Dedifferentiated amniotic fluid mesenchymal stem cell (primary cell): ENCODE measurements around the gene NDUFB11.

ENCODE experiments used
- DNase-seq: peaks from one replicate; pipeline ENCODE4 v3.0.0-alpha.2; 2016; ENCODE audit errors: extremely low spot score

Gene NDUFB11

DNA sequence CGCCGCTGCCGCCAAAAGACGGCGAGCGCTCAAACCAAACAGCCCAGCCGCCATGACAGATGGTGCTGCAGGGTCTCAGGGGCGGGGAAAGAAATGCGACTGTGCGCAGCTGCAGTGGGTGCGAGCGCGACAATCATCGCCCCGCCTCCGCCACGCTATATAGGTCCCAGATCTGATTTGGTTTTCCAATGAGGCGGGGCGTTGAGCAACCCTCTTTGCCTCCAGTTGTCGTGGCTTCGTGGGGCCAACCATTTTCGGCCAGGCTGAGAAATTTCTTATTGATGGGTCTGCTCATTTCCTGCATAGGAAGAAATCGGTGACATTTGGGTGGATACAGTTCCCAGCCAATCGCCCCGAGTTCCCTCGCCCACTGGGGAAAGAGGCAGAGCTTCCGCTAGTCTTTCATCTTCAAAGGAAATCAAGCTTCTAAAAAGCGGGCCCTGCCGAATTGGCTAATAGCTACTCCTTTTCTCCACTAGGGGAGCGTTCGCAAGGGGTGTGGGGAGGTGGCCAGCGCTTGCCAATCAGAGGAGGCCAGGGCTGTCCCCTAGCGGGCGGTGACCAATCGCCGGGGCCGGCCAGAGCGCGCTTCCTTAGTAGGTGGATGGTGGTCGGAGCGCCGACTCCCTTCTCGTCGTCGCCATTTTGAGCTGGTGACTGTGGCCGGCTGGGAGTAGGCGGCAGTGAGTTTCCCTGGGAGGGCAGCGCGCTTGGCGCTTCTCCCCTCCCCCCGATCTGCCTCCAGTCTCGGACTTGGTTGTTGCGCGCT lies at the start of gene NDUFB11, which contains the start of gene RBM10:
NDUFB11 (minus strand) TSS at position 77 of the 769 bp plus-strand sequence; CDS start at position 54, 23 bp downstream.
RBM10 (plus strand) TSS at position 596 of the 769 bp plus-strand sequence. CDS start 2,261 bp downstream, outside the sequence.
- peak; percentile 92 for DNase-seq

DNA sequence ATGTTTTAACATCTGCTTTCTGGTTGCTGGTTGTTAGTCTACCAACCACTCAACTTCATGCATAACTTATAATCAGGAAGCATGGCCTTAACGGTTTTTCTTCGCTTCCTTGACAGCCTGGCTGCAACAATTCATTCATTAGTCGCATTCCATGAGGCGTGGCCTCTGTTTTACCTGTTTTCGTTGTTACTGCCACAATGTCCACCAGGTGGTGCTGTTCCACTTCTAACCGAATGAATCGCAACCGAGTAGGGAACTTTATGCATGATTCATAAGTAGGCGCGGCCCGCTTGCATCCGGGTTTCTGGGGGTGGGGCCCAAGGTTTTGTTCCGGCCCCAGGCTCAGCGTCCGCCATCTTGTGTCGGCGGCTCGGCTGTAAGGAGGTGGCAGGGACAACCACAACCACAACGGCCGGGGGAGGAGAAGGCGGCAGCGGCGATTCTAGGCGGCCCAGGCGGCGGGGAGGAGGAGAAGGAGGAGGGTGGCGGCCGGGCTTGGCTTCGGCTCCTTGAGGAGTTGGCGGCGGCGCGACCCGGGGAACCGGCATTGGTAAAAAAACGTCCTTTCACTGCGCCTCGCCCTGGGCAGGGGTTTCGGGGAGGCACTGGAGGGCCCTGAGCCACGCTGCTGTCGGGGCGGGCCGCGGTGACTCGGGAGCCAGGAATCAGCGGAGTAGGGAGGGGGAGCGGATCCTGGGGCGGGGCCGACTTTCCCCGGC lies 49.1 kb upstream of the NDUFB11 start, which contains the start of gene UBA1:
UBA1 (plus strand) TSS at position 355 of the 719 bp plus-strand sequence. CDS start 4,974 bp downstream, outside the sequence.
- peak; percentile 97 for DNase-seq

DNA sequence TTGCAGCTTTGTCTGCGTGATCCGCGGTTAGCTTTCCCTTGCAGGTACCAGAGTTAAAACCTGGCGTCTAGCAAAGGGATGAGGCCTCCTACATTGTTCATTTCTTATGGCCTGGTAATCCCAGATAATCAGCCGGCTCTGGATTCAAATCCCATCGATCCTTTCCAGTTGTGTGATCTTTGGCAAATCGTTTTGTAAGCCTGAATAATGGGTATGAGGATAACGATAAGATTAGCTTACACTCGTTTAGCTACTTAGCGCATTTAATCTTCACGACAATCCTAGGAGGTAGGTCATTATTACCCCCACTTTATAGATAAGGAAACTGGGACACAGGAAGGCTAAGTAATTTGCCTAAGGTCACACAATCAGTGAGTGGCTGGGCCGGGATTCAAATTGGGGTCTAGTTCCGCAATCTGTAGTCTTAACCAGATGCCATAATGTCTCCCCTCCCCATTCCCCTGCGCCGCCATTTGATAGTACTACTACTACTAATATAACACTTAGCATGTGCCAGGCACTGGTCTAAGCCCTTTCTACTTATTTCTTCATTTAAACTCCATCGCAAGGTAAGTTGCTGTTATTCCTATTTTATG lies 47.4 kb upstream of the NDUFB11 start:
- DNase-seq, result no peak

DNA sequence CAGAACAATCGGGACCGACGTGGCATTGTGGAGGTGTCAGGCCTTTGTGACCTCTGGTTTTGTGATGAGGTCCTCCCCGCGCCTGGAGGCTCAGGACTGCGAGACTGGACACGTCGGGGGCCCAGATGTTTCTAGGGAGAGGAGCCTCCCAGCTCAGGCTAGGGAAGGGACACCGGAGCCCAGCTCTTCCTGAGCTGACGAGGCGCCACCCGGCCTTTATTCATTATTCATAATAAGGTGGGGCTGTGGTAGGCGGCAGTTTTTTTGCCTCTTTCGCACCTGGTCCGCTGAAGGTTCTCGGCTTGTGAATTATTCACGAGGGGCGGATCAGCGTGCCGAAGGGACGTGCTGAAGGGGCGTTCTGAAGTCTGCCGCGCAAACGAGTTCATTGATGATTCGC lies 46.8 kb upstream of the NDUFB11 start:
- no peak for DNase-seq

DNA sequence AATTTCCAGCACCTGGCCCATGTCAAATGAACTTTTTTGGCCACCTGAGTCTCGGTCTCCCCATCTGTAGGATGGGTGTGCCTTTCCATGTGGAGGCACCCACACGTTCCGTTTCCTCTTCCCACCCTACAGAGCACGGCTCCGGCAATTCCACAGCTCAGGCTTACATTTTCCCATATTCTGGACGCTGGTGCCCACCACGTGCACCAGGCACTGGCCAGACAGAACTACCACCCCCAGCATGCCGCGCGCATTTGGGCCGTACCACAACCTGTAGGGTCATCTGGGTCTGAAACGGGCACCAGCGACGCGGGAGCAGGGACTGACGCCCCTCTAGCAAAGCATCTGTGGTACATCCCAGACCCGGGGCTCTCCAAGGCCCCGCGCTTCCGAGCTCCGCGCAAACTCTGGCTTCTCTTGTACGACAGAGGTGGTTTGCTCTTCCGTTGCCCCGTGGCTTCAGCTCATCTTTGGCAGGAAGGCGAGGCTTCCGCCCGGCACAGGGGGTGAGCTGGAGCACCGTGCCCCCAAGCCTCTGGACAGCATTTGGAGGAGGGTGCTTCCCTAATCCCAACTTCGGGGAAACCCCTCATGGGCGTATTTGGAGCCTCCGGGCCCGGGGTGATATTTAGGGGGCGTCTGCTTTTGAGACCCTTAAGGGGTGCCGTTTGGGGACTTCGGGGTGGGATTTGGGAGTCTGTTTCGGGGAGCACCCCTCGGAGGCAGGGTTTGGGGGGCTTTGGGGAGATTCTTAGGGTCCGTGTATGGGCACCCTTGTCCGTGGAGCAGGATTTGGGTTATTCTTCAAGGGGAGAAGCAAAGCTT lies 46.2 kb upstream of the NDUFB11 start:
- DNase-seq, result peak; percentile 78

DNA sequence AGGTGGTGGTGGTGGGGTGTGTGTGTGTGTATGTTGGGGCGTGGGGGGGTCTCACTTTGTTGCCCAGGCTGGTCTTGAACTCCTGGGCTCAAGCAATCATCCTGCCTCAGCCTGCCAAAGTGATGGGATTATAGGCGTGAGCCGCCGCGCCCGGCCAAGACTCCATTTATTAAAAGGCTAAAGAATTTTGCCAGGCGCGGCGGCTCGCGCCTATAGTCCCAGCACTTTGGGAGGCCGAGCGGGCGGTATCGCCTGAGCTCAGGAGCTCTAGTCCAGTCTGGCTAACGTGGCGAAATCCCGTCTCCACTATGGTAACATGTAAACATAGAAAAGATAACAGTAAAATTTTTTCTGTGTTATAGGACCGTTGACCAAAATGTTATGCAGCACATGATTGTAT lies 45.4 kb upstream of the NDUFB11 start:
- no peak for DNase-seq

DNA sequence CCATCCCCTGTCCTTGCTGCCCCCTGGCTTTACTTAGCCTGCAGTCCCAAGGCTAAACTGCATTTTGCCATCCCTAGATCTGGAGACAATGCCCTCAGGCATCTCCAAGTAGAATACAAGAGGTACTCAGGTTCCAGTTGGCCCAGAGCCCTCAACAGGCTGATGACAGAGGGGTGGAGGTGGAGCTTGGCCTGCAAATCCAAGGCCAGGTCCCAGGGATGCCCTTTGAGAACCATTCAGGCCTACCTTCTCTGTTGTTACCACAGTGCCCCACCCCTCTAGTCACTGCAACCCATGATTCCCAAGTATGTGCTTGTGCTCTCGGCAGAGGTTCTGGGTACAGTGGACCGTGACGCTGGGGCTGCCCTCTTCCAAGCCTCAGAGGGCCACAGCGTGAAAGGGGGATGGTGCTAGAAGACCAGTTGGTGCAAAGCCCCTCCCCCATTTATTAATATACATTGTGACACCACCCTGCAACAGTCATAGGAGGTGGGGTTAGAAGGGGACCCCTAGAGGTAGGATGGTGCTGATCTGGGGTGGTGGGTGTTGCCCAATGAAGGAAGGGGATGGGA lies 42.7 kb upstream of the NDUFB11 start:
- no peak for DNase-seq

DNA sequence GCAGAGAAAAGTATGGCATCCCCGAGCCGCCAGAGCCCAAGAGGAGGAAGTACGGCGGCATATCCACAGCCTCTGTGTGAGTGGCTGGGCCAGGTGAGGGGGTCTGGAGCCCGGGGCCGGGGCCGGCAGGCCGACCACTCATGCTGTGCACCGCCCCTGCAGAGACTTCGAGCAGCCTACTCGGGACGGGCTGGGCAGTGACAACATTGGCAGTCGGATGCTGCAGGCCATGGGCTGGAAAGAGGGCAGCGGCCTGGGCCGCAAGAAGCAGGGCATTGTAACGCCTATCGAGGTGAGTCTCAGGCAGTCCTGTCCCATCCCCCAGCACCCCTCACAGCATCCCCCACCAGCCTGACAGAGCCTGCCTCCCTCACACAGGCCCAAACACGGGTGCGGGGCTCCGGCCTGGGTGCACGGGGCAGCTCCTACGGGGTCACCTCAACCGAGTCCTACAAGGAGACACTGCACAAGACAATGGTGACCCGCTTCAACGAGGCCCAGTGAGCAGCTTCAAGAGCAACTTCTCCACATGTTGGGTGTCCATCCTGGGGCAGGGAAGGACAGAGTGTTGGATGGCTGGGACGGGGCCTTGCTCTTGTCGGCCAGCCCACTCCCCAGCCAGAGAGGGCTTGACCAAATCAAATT lies 41.7 kb upstream of the NDUFB11 start:
- DNase-seq, result no peak

DNA sequence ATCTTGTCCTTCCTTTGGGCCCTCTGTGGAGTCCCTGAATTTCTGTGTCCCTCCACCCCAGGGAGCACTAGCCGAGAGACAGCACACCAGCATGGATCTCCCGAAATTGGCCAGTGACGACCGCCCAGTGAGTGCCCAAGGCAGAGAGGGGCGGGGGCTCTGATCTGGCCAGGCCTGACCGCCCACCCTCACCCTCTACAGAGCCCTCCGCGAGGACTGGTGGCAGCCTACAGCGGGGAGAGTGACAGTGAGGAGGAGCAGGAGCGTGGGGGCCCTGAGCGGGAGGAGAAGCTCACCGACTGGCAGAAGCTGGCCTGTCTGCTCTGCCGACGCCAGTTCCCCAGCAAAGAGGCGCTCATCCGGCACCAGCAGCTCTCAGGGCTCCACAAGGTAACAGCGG lies 40.7 kb upstream of the NDUFB11 start:
- DNase-seq, result no peak

DNA sequence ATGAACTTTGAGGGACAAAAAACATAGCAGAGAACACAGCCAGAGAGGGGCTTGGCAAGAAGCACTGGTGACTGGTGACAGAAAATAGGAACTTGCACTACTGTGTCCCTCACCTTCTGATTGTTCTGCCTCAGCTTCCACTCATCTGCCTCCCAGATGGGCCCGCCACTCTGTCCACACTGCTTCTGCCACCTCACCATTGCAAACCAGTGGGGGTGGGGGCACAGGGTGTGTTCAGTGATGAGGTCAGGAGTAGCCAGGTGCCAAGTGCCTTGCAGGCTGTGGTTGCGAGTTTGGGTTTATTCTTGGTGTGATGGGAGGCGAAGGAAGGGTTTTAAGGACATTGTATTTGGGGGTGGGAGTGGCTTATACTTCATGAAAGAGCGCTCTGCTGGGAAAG lies 40.0 kb upstream of the NDUFB11 start:
- DNase-seq, result no peak

DNA sequence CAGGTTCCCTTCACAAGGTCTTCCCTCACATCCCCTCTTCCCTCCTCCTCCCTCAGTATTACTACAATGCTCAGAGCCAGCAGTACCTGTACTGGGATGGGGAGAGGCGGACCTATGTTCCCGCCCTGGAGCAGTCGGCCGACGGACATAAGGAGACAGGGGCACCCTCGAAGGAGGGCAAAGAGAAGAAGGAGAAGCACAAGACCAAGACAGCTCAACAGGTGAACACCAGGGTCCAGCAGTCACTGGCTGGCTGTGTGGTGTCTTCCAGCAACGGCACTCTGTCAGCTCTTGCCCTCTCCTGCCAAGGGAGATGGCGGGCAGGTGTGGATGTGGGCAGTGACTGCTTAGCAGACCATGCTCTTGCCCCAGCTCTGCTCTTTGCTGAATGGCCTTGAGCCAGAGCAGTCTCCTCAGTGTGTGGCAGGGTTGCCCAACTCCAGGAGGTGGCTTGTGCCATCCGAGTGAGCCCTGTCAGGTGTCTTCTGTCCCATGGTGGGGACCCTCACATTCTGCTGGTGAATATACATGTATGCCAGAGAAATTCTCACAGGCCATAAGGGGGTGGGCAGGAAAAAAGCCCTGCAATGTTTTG lies 37.7 kb upstream of the NDUFB11 start:
- no peak for DNase-seq

DNA sequence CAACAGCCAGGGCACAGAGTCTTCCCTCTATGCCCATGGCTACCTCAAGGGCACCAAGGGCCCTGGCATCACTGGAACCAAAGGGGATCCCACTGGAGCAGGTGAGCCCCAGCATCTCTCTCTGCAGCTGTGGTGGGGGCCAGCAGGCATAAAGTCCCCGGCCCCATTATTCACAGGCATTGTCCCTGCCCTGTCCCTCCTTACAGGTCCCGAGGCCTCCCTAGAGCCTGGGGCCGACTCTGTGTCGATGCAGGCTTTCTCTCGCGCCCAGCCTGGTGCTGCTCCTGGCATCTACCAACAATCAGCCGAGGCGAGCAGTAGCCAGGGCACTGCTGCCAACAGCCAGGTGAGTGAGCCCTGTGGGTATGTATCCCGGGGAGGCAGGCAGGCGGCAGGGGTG lies 36.8 kb upstream of the NDUFB11 start:
- no peak for DNase-seq

DNA sequence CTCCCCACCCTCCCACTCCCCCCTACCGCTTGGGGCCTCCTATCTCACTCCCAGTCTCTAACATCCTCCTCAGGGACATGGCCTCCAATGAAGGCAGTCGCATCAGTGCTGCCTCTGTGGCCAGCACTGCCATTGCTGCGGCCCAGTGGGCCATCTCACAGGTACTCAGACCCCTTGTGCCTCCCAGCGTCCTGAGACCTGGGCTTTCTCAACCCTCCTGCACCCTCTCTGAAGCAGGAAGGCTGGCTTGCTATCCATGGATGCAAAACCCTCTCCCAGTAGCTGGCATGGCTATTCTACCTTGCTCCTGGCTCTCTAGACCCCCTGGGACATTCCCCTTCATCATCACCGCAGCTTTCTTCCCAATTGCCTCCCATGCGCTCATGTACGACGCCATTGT lies 35.8 kb upstream of the NDUFB11 start:
- DNase-seq, result no peak

DNA sequence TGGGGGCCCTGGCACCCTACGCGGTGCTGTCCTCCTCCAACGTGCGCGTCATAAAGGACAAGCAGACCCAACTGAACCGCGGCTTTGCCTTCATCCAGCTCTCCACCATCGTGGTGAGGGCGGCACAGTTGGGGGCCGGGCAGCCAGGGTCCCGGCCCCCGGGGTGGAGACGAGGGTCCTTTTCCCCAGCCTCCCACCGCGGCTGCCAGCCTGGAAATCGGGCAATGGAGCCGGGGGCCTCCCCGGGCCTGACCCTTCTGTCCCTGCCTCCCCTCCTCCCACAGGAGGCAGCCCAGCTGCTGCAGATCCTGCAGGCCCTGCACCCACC lies 35.4 kb upstream of the NDUFB11 start:
- no peak for DNase-seq

DNA sequence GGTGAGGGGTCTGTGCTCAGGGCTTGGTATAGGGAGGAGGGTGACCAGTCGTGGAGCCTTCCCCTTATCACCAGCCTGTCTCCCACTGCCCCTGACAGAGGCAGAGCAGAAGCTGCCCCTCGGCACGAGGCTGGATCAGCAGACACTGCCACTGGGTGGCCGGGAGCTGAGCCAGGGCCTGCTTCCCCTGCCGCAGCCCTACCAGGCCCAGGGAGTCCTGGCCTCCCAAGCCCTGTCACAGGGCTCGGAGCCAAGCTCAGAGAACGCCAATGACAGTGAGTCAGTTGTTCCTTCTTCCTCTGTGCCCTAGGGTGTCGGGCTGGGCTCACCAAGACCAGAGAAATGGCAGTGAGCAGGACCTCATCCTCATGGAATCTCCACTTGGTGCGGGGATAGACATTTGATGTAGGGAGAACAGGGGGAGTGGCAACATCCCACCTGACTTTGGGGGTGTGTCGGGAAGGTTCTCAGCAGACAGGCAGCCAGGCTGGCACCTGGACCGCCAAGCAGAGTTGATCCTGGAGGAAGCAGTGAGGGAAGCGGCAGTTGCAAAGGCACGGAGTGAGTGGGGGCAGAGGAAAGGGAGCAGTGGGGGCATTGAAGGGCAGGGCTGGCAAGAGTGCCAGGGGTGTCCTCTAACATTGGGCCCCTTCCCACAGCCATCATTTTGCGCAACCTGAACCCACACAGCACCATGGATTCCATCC lies 34.9 kb upstream of the NDUFB11 start:
- DNase-seq, result no peak

DNA sequence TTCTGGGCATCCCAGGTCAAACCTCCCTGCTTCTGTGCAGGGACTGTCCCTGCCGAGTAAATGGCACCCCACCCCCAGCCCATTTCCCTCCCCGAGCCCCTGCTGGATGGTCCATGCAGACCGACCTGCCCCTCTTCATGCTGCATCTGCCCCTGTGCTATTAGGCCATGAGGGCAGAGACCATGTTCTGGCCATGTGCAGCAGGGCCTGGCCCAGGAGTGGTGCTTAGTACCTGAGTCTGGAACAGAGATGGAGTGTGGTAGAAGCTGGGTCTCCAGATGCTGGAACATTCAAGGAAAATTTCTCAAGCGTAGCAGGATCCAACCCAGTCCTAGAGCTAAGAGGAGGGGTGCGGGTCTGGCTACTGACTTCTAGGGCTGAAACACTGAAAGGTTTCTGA lies 33.8 kb upstream of the NDUFB11 start:
- DNase-seq, result no peak

DNA sequence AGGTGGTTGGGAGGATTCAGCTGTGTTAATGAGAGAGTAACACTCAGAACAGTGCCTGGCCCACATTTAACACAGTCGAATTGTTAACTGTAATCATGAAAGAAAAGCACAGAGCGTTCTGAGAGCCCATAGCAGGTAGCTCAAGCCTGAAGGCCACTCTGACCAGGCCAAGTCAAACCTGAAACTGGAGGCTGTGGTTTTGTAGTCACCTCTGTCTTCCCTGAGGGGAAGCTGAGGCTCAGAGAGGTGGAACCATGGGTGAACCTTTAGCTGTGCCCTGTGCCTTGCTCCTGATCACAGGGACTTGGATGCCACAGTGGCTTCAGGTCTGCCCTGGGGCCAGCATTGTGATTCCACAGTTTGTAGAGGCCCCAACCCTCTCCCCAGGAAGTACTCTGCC lies 32.6 kb upstream of the NDUFB11 start:
- DNase-seq, result no peak

DNA sequence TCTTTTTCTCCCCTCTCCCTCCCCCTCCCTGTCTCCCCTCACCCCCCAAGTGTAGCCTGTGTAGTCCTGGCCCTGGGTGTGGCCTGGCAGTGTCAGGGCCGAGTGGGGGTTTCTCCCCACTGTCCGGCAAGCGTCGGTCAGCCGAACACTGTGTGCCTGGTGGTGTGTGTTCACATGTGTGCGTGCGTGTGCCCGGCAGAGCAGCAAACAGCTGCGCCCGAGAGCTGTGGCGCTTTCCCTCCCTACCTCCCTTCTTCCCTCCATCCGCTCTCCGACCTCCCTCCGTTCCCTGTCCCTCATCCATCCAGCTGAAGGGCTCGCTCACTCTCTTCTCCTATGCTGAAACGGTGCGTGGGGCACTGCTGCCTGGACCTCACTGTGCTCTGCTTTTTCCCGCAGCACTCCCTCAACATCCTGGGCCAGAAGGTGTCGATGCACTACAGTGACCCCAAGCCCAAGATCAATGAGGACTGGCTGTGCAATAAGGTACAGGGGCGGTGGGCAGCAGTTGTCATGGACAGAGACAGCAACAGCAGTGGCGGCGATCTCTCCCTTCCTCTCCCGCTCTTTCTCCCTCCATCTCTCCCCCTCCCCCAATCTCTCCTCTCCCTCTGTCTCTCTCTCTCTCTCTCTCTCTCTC lies 31.7 kb upstream of the NDUFB11 start:
- no peak for DNase-seq

DNA sequence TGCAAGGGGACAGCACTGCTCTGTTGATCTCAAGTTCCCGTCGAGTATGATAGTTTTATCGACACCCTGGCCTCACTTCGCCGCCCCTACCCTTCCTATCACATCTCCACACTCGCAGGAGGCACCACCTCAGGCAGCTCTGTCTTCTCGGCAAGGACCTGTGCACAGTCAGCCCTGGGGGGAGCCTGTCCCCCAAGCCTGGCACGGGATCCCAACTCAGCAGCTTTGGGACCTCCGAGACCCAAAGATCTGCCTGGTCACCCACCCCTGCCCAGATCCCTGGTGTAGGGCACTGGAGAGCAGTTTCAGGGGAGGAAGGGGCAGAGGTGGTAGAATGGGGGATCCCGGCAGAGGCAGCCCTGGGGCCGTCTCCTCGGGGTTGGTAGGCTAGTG lies 31.1 kb upstream of the NDUFB11 start:
- DNase-seq, result no peak
